Measurements from ENCODE around the gene ING3. TPM values are rescaled to one million over a fixed set of nuclear protein-coding genes. Genes with fewer than 3 reads are reported as not detected.

The ING3 gene
- total and polyA plus RNA-seq, 9 of the 15 experiments (the other 6 are each of a cell fraction or from before 2014, with no cell fraction given): 22.8 to 233 (median 50.4) TPM

DNA sequence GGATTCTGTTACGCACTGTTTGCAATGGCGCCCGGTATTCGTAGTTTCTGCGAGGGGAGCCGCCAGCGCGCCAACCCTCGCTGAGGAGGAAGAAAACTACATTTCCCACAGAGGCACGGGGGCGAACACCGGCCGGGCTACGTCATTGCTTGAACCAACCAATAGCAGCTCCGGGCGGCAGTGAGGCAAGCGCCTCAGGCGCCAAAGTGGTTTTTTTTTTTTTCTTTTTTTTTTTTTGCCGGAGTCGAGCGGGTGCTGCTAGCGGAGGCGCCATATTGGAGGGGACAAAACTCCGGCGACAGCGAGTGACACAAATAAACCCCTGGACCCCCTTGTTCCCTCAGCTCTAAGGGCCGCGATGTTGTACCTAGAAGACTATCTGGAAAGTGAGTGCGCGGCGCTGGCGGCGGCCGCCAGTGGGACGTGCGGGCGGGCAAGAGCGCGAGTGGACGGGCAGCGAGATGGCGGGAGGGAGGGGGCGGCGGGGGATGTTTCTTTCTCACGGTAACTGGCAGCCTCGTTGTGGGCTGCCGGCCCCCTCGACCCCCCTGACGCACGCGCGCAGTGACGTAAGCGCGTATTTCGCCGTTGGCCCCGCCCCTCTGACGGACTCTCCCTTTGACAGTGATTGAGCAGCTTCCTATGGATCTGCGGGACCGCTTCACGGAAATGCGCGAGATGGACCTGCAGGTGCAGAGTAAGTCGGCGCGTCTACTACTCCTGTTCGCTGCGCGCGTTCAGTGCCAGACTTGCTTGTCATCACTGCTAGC lies at the start of gene ING3 (continued):
- TF ChIP-seq, protein P1, sequence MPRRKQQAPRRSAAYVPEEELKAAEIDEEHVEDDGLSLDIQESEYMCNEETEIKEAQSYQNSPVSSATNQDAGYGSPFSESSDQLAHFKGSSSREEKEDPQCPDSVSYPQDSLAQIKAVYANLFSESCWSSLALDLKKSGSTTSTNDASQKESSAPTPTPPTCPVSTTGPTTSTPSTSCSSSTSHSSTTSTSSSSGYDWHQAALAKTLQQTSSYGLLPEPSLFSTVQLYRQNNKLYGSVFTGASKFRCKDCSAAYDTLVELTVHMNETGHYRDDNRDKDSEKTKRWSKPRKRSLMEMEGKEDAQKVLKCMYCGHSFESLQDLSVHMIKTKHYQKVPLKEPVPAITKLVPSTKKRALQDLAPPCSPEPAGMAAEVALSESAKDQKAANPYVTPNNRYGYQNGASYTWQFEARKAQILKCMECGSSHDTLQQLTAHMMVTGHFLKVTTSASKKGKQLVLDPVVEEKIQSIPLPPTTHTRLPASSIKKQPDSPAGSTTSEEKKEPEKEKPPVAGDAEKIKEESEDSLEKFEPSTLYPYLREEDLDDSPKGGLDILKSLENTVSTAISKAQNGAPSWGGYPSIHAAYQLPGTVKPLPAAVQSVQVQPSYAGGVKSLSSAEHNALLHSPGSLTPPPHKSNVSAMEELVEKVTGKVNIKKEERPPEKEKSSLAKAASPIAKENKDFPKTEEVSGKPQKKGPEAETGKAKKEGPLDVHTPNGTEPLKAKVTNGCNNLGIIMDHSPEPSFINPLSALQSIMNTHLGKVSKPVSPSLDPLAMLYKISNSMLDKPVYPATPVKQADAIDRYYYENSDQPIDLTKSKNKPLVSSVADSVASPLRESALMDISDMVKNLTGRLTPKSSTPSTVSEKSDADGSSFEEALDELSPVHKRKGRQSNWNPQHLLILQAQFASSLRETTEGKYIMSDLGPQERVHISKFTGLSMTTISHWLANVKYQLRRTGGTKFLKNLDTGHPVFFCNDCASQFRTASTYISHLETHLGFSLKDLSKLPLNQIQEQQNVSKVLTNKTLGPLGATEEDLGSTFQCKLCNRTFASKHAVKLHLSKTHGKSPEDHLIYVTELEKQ (CRISPR knock-in tag; IDR thresholded peaks at IDR 0.05): no peak
- TF ChIP-seq NFRKB (IDR thresholded peaks at IDR 0.05; ENCODE audit: low read depth): peak; percentile 98
- no peak for TF ChIP-seq FOXK1 (CRISPR knock-in tag; IDR thresholded peaks at IDR 0.05; ENCODE audit: borderline replicate concordance)
- TF ChIP-seq L3MBTL2 (IDR thresholded peaks at IDR 0.05): peak; percentile 75
- TF ChIP-seq EWSR1 (IDR thresholded peaks at IDR 0.05; ENCODE audit: borderline replicate concordance, low read depth, partially characterized antibody): no peak
- peak; percentile 70; the same call in 1 of the 2 replicates for TF ChIP-seq OTX1 (CRISPR knock-in tag; IDR thresholded peaks at IDR 0.05)
- TF ChIP-seq SRF (CRISPR knock-in tag; IDR thresholded peaks at IDR 0.05): peak in 1 of 2 experiments; percentile 86; a peak in 2 of 4 replicates
- peak; percentile 67; the same call in 1 of the 2 replicates for TF ChIP-seq GABPB1 (CRISPR knock-in tag; IDR thresholded peaks at IDR 0.05)
- no peak for TF ChIP-seq ZNF347 (CRISPR knock-in tag; IDR thresholded peaks at IDR 0.05; ENCODE audit: low read depth)
- no peak for TF ChIP-seq RBM15 (IDR thresholded peaks at IDR 0.05; ENCODE audit: insufficient read depth, low read length)
- TF ChIP-seq ZNF24 (IDR thresholded peaks at IDR 0.05): no peak
- TF ChIP-seq ZNF197 (CRISPR knock-in tag; IDR thresholded peaks at IDR 0.05; ENCODE audit: low read depth): peak; percentile 98
- no peak for TF ChIP-seq ETS2 (tag; IDR thresholded peaks at IDR 0.05; ENCODE audit: borderline replicate concordance, poor library complexity, severe bottlenecking)
- no peak for TF ChIP-seq SP2 (IDR thresholded peaks at IDR 0.05; ENCODE audit: extremely low read depth, low read depth, low read length, poor library complexity, severe bottlenecking)
- TF ChIP-seq RUNX1 (IDR thresholded peaks at IDR 0.05; ENCODE audit: low read depth): 0 out of 2 replicates have a peak, but pooled peaks have one; percentile 11
- no peak; the same call in 1 of the 2 replicates for TF ChIP-seq ZBTB1 (CRISPR knock-in tag; IDR thresholded peaks at IDR 0.05; ENCODE audit: borderline replicate concordance, low read depth)
- TF ChIP-seq MYC (IDR thresholded peaks at IDR 0.05; ENCODE audit: low read depth, low read length): peak; percentile 88
- TF ChIP-seq MYC (CRISPR knock-in tag; IDR thresholded peaks at IDR 0.05; ENCODE audit: borderline replicate concordance, low read depth): peak; percentile 70; the same call in 1 of the 2 replicates
- TF ChIP-seq MEF2D (tag; conservative IDR thresholded peaks at IDR 0.05; ENCODE audit: low read depth): 0 out of 2 replicates have a peak, but pooled peaks have one; percentile 11
- TF ChIP-seq ETV5 (CRISPR knock-in tag; IDR thresholded peaks at IDR 0.05; ENCODE audit: low read depth): peak; percentile 44; the same call in 1 of the 2 replicates
- peak; percentile 66 for TF ChIP-seq PRPF4 (IDR thresholded peaks at IDR 0.05; ENCODE audit: insufficient read depth, low read depth, low read length, poor library complexity, severe bottlenecking)
- TF ChIP-seq IRF2 (CRISPR knock-in tag; IDR thresholded peaks at IDR 0.05): no peak
- TF ChIP-seq, protein P2, sequence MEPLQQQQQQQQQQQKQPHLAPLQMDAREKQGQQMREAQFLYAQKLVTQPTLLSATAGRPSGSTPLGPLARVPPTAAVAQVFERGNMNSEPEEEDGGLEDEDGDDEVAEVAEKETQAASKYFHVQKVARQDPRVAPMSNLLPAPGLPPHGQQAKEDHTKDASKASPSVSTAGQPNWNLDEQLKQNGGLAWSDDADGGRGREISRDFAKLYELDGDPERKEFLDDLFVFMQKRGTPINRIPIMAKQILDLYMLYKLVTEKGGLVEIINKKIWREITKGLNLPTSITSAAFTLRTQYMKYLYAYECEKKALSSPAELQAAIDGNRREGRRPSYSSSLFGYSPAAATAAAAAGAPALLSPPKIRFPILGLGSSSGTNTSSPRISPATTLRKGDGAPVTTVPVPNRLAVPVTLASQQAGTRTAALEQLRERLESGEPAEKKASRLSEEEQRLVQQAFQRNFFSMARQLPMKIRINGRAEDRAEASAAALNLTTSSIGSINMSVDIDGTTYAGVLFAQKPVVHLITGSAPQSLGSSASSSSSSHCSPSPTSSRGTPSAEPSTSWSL (CRISPR knock-in tag; IDR thresholded peaks at IDR 0.05; ENCODE audit: borderline replicate concordance): no peak
